ENCODE data around the gene EWSR1. TPM values are rescaled to one million over a fixed set of nuclear protein-coding genes. Genes with fewer than 3 reads are reported as not detected.

Gene EWSR1
- total RNA-seq, 1 donor from 2014 or later, result 199 TPM

DNA sequence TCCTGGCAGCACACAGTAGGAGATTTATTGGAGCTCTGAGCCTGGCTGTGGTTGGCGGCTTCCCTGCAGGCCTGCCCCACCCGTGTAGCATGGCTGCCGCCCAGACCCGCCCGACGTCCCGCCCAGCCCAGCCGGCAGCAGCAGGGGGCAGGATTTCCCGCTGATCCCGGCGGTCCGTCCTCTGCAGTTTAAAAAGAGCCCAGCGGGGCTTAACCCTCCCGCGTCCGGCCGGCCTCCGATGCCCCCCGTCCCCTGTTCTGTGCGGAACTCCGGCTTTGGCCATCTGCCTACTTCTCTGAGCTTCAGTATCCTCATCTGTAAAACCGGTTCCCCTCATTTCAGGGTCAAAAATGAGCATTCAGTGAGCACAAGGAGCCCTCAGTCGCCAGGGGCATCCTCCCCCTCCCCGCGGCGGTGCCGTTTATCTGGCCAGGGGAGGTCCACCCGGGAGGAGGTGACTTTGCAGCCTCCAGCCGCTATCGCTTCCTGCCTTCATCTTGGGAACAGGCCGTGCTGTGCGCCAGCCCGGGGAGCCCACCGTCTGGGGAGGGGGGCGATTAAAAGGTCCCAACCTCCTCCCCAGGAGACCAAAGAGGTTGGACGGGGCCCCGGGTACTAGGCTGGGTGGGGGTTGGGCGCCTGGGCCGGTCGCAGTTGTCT is 38.2 kb downstream of the EWSR1 start, which contains the start of gene GAS2L1:
GAS2L1 (plus strand) TSS at position 476 of the 660 bp plus-strand sequence. CDS start 1,456 bp downstream, outside the sequence.
- peak within 1 kb of the TSS; percentile 91 for H3K4me3 Mint-ChIP-seq (ENCODE audit: unreplicated experiment)
- H3K27me3 Mint-ChIP-seq (ENCODE audit: low read depth, unreplicated experiment), result no peaks in the 10 kb centered on the region
- H3K27ac Mint-ChIP-seq (ENCODE audit: unreplicated experiment), result peak within 1 kb of the TSS; percentile 83
- Histone ChIP-seq H3K9me3 (ENCODE audit: insufficient read depth, low read depth, low read length) (no peaks in the 10 kb centered on the region), H3K4me2 (ENCODE audit: low read length) (peak within 1 kb of the TSS; percentile 92), H3K36me3 (ENCODE audit: insufficient read depth, low read length) (no peaks in the 10 kb centered on the region), H3K27me3 (ENCODE audit: insufficient read depth, low read length) (no peaks in the 10 kb centered on the region), H3K27ac (ENCODE audit: low read depth, low read length) (peak within 1 kb of the TSS; percentile 78), H3K4me1 (ENCODE audit: insufficient read depth, low read length) (peaks cover 46% of the 10 kb centered on the region), H3K4me3 (ENCODE audit: insufficient read depth, low read depth, low read length) (peak within 1 kb of the TSS; percentile 79), H2AFZ (ENCODE audit: low read depth, low read length) (peak within 1 kb of the TSS; percentile 90), H3K9ac (ENCODE audit: low read length) (peak within 1 kb of the TSS; percentile 84), H3K79me2 (ENCODE audit: insufficient read depth, low read length) (peaks cover 34% of the 10 kb centered on the region), H4K20me1 (ENCODE audit: insufficient read depth, low read length) (peaks cover 22% of the 10 kb centered on the region)
- DNase-seq (ENCODE audit: low read depth), result peak; percentile 57
- no peak for TF ChIP-seq EZH2 (IDR thresholded peaks at IDR 0.05; ENCODE audit: insufficient read depth, low read length)
- TF ChIP-seq, protein P1, sequence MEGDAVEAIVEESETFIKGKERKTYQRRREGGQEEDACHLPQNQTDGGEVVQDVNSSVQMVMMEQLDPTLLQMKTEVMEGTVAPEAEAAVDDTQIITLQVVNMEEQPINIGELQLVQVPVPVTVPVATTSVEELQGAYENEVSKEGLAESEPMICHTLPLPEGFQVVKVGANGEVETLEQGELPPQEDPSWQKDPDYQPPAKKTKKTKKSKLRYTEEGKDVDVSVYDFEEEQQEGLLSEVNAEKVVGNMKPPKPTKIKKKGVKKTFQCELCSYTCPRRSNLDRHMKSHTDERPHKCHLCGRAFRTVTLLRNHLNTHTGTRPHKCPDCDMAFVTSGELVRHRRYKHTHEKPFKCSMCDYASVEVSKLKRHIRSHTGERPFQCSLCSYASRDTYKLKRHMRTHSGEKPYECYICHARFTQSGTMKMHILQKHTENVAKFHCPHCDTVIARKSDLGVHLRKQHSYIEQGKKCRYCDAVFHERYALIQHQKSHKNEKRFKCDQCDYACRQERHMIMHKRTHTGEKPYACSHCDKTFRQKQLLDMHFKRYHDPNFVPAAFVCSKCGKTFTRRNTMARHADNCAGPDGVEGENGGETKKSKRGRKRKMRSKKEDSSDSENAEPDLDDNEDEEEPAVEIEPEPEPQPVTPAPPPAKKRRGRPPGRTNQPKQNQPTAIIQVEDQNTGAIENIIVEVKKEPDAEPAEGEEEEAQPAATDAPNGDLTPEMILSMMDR (IDR thresholded peaks at IDR 0.05; ENCODE audit: insufficient read depth, low read depth, low read length), result peak; percentile 18
- FAIRE-seq, result no peak
- H3K9me3 Mint-ChIP-seq (ENCODE audit: unreplicated experiment), result no peaks in the 10 kb centered on the region
- peaks cover 1% of the 10 kb centered on the region for H3K36me3 Mint-ChIP-seq (ENCODE audit: low read depth, unreplicated experiment)
- H3K4me1 Mint-ChIP-seq (ENCODE audit: low read depth, unreplicated experiment), result peaks cover 4% of the 10 kb centered on the region

DNA sequence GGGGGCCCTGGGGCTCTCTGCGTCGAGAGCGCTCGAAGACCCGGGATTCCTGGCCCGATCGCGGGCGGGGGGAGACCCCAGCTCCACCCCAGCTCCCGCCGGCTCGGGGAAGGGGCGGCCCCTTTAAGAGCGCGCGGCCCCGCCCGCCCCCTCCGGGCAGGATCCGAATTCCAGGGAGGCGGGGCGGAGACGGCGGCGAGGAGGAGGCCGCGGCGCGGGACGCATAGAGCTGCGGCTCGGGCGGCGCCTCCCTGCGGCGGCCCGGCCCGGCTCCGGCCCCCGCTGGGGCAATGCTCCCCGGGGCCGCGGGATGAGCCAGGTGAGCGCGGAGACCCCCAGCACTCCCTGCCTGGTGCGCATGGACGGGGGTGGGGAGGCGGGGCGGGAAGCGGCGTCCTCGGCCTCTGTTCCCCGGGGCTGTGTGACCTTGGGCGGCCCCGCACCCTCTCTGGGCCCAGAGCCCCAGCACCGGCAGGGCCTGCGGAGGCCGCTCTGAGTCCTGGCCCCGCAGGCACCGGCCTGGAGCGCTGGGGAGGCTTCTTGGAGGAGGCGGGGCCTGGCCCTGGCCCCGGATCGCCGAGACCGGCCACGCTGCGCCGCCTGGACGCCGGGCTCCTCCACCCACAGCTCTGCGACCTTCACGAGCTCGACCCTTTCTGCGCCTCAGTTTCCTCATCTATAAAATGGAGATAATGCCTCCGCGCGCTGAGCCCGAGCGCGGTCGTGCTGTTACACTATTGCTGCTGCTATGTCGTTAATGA is 38.9 kb downstream of the EWSR1 start:
- Histone ChIP-seq H3K4me3 (ENCODE audit: insufficient read depth, low read depth, low read length) (peak overlapping the region; percentile 79), H3K79me2 (ENCODE audit: insufficient read depth, low read length) (peaks cover 34% of the 10 kb centered on the region), H3K4me1 (ENCODE audit: insufficient read depth, low read length) (peaks cover 52% of the 10 kb centered on the region), H4K20me1 (ENCODE audit: insufficient read depth, low read length) (peaks cover 18% of the 10 kb centered on the region), H3K36me3 (ENCODE audit: insufficient read depth, low read length) (no peaks in the 10 kb centered on the region), H3K27me3 (ENCODE audit: insufficient read depth, low read length) (no peaks in the 10 kb centered on the region), H3K9me3 (ENCODE audit: insufficient read depth, low read depth, low read length) (no peaks in the 10 kb centered on the region), H2AFZ (ENCODE audit: low read depth, low read length) (peak overlapping the region; percentile 90), H3K4me2 (ENCODE audit: low read length) (peak overlapping the region; percentile 92), H3K27ac (ENCODE audit: low read depth, low read length) (peak overlapping the region; percentile 78), H3K9ac (ENCODE audit: low read length) (peak overlapping the region; percentile 84)
- DNase-seq (ENCODE audit: low read depth) (no peak), FAIRE-seq (no peak)
- peak overlapping the region; percentile 83 for H3K27ac Mint-ChIP-seq (ENCODE audit: unreplicated experiment)
- no peak for TF ChIP-seq EZH2 (IDR thresholded peaks at IDR 0.05; ENCODE audit: insufficient read depth, low read length)
- TF ChIP-seq, protein P1 (IDR thresholded peaks at IDR 0.05; ENCODE audit: insufficient read depth, low read depth, low read length), result no peak
- peaks cover 4% of the 10 kb centered on the region for H3K4me1 Mint-ChIP-seq (ENCODE audit: low read depth, unreplicated experiment)
- H3K4me3 Mint-ChIP-seq (ENCODE audit: unreplicated experiment), result peak overlapping the region; percentile 91
- H3K27me3 Mint-ChIP-seq (ENCODE audit: low read depth, unreplicated experiment), result no peaks in the 10 kb centered on the region
- peaks cover 1% of the 10 kb centered on the region for H3K36me3 Mint-ChIP-seq (ENCODE audit: low read depth, unreplicated experiment)
- H3K9me3 Mint-ChIP-seq (ENCODE audit: unreplicated experiment), result no peaks in the 10 kb centered on the region

Data from astrocyte (in vitro differentiated cells and primary cell).